Right forelimb (tissue), 1 donor: ENCODE results near the gene C3orf85.

Source experiments
- DNase-seq: peaks from one replicate; pipeline ENCODE4 v3.0.0-alpha.2; 2018

Gene C3orf85

DNA sequence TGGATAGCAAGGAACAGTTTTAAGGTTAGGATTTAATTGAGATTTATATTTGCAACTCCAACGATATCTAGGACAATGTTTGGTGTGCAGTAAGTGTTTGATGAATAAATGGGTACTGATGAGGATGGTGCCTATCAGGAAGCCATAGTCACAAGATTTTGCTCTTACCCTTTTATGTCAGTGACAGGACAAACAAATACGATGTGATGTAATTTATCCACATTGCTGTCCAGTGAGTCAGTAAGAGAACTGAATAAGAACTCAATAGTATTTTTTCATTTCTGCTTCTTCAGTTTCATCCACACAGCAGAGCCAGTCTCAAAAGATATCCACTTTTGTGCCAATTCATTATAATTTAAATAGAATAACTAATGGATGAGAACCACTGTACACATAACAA lies 18.5 kb downstream of the C3orf85 start:
- no peak for DNase-seq

- no peak for DNase-seq
Observed at GRCh38 chr3:109155828-109156227, 19.3 kb downstream of the C3orf85 start.

- DNase-seq, result no peak
Observed at GRCh38 chr3:109161487-109162123, 25.1 kb downstream of the C3orf85 start.

DNA sequence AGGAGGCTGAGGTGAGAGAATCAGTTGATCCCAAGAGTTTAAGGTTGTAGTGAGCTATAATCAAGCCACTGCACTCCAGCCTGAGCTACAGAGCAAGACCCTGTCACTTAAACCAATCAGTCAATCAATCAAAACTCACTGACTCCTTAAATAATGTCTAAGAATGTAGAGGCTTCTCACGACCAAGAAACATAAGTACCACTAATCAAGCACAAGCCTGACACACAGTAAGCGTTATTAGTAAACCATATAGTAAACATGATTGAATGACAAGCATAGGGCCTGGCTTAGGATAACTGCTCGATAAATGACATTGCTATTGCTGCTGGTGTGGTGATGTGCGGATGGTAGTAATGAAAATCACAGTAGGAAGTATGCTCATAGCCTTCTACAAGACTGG lies 29.4 kb downstream of the C3orf85 start:
- DNase-seq, result no peak

- DNase-seq, result no peak
Observed at GRCh38 chr3:109171479-109171878, 35.0 kb downstream of the C3orf85 start.

- DNase-seq, result no peak
Observed at GRCh38 chr3:109175411-109175810, 38.9 kb downstream of the C3orf85 start.

- no peak for DNase-seq
Observed at GRCh38 chr3:109176726-109177125, 40.2 kb downstream of the C3orf85 start.

- no peak for DNase-seq
Observed at GRCh38 chr3:109177908-109178307, 41.4 kb downstream of the C3orf85 start.

GRCh38 chr3:109178708-109179107 lies 42.2 kb downstream of the C3orf85 start:
- DNase-seq, result no peak

DNA sequence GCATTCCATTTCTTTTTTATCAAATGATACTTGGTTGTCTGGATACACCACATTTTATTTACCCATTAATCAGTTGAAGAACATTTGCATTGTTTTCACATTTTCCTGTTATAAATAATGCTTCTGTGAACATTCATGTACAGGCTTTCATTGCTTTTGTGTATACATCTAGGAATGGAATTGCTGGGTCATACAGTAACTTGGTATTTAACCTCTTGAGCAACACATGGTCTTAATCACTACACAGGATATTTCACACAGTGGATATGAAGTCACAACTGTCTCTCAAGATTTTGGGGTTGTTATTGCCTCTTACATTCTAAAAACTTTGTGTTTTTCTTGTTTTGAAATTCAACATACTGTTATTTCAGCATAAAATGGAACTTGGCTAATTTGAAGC lies 48.2 kb downstream of the C3orf85 start:
- no peak for DNase-seq

DNA sequence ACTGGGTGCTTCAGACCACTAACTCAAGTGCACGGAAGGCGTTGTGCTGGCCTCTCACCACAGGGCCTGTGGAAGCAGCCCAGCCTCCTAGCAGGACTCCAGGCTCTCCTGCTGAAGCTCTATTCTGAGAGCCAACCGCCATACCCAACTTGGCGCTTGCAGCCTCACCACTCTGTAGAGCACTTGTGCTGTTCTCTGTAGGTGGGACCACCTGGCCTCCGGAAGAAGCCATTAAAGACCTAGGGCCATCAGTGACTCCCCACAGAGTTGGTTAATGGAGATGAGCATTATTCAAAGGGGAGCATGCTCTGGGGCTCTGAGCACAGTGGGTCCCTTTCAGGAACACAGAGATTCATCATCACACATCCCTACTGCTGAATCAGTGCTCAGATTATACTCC lies 50.9 kb downstream of the C3orf85 start:
- DNase-seq, result no peak

DNA sequence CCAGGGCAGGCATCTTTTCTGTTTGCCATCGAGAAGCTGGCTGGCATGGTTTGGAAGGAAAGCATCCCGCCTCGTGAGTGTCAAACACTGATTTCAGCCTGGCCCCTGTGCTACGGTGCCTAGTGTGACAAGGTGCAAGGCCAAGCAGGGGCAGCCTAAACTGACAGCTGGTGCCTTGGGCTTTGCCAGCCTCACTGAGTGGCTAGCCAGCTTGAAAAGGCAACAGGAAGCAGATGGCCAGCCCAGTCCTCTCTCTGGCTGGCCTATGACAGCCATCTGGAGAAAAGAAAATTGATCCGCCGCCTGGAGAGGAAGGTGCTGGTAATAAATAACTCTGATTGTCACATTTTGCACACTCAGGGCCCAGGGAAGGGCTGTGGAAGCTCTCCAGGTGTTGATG lies 52.2 kb downstream of the C3orf85 start:
- DNase-seq, result no peak

GRCh38 chr3:109191421-109191820 lies 54.9 kb downstream of the C3orf85 start:
- DNase-seq, result no peak

DNA sequence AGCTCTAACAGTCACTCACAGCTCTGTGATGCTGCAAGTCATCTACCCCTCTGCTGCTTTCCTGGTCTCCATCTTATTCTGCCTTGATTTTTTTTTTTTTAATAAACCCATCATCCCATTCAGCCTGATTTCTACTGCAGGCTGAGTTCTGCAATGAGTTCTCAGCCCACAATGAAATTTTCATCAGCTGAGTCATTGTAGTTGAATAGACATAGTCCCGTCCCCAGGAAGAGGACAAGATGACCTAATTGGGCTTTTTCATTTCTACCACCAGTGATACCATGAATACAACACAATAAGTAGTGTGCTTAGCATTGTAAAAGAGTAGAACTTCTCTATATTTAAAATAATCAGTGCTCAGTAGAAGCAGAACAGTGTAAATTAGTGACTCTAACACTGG lies 59.3 kb downstream of the C3orf85 start:
- no peak for DNase-seq
